OCI-LY7 (cell line): ENCODE data around the gene RPS14. TPM values are rescaled to one million over a fixed set of nuclear protein-coding genes. Genes with fewer than 3 reads are reported as not detected.

Experiments used
- BruUV-seq: library from RNA; stranded (reverse); fragments of 400-500 nt; replicated peaks from 2 replicates; lab custom pipeline; 2021; lab: Mats Ljungman, UMichigan
- CTCF ChIA-PET: fragments of 300-600 bp; sonication (Branson Sonifier 250); formaldehyde crosslinking; loops from one replicate; lab custom pipeline; 2022; ENCODE audit warnings: antibody characterized with exemption; ENCODE audit not compliant: unreplicated experiment; lab: Charles Lee
- POLR2A ChIA-PET: fragments of 300-600 bp; sonication (Branson Sonifier 250); formaldehyde crosslinking; loops from one replicate; lab custom pipeline; 2022; ENCODE audit warnings: antibody characterized with exemption; lab: Charles Lee
- DNase-seq: peaks from one replicate; pipeline ENCODE4 v3.0.0-alpha.2; 2015; ENCODE audit warnings: low spot score
- H2AFZ ChIP-seq: fragments of 200-600 bp; sonication (generic), shearing (Covaris generic); 2 replicates; pipeline ENCODE4 v1.6.1; 2014; ENCODE audit warnings: mild to moderate bottlenecking, antibody characterized with exemption, low read length, moderate library complexity
- H3K27ac ChIP-seq: fragments of 200-600 bp; sonication (generic); 2 replicates; pipeline ENCODE4 v1.5.1; 2014; ENCODE audit warnings: mixed run types, low read depth, mild to moderate bottlenecking, moderate library complexity, low read length, inconsistent platforms; ENCODE audit not compliant: poor library complexity, severe bottlenecking
- H3K36me3 ChIP-seq: fragments of 200-600 bp; sonication (generic); 2 replicates; pipeline ENCODE4 v1.6.1; 2014; ENCODE audit warnings: mild to moderate bottlenecking, antibody characterized with exemption, low read length, moderate library complexity, mixed read lengths; ENCODE audit not compliant: insufficient read depth
- H3K4me1 ChIP-seq: fragments of 200-600 bp; sonication (generic); 2 replicates; pipeline ENCODE4 v1.5.1; 2014; ENCODE audit warnings: mild to moderate bottlenecking, low read length; ENCODE audit not compliant: insufficient read depth, poor library complexity, severe bottlenecking
- H3K4me2 ChIP-seq: fragments of 200-600 bp; sonication (generic); 2 replicates; pipeline ENCODE4 v1.6.1; 2014; ENCODE audit warnings: mild to moderate bottlenecking, low read length
- H3K4me3 ChIP-seq: fragments of 200-600 bp; sonication (generic); 2 replicates; pipeline ENCODE4 v1.5.1; 2014; ENCODE audit warnings: mild to moderate bottlenecking, low read depth, low read length; ENCODE audit not compliant: poor library complexity, severe bottlenecking
- H3K79me2 ChIP-seq: fragments of 200-600 bp; sonication (generic); 2 replicates; pipeline ENCODE4 v1.6.1; 2016; ENCODE audit warnings: low read depth, mild to moderate bottlenecking, low read length, moderate library complexity, mixed read lengths; ENCODE audit not compliant: insufficient read depth
- H3K9me2 ChIP-seq: fragments of 200-600 bp; sonication (generic); 2 replicates; pipeline ENCODE4 v1.6.1; 2016; ENCODE audit warnings: mild to moderate bottlenecking, low read length, mixed read lengths; ENCODE audit not compliant: insufficient read depth
- H3K9me3 ChIP-seq: fragments of 200-600 bp; sonication (generic); 2 replicates; pipeline ENCODE4 v1.6.1; 2014; ENCODE audit warnings: mild to moderate bottlenecking, mixed run types, low read length, mixed read lengths
- H4K20me1 ChIP-seq: fragments of 200-600 bp; sonication (generic); 2 replicates; pipeline ENCODE4 v1.6.1; 2014; ENCODE audit warnings: mild to moderate bottlenecking, antibody characterized with exemption, low read length, moderate library complexity, mixed read lengths; ENCODE audit not compliant: insufficient read depth
- EZH2phosphoT487 ChIP-seq: fragments of 200-600 bp; sonication (generic); IDR thresholded peaks from 2 replicates; pipeline ENCODE4 v1.6.1; 2018; ENCODE audit warnings: low read depth, borderline replicate concordance, mild to moderate bottlenecking, mixed run types, antibody characterized with exemption, low read length, moderate library complexity, mixed read lengths
- intact Hi-C: fragments of 100-400 bp; cut with micrococcal nuclease; formaldehyde crosslinking; loops from one replicate; pipeline ENCODE4 v1.10.0; 2022; ENCODE audit not compliant: unreplicated experiment
- total RNA-seq, 2 experiments: library from RNA; depleted of rRNA in 1 of 2; stranded (reverse); fragments of >200 nt in 1 of 2; shearing (Covaris generic) in 1 of 2; gene quantifications; 2 replicates each; pipeline ENCODE4 v1.2.3, GENCODE V29; 2014 to 2022
- TF ChIP-seq, protein P1 (sequence below): fragments of 200-600 bp; sonication (generic); conservative IDR thresholded peaks from 2 replicates; pipeline ENCODE4 v1.5.1; 2014; ENCODE audit warnings: mild to moderate bottlenecking, antibody characterized with exemption, low read length, moderate library complexity, mixed read lengths

RPS14 gene
- total RNA-seq, 2 experiments from 2014 or later = 2,281 to 2,304 TPM

DNA sequence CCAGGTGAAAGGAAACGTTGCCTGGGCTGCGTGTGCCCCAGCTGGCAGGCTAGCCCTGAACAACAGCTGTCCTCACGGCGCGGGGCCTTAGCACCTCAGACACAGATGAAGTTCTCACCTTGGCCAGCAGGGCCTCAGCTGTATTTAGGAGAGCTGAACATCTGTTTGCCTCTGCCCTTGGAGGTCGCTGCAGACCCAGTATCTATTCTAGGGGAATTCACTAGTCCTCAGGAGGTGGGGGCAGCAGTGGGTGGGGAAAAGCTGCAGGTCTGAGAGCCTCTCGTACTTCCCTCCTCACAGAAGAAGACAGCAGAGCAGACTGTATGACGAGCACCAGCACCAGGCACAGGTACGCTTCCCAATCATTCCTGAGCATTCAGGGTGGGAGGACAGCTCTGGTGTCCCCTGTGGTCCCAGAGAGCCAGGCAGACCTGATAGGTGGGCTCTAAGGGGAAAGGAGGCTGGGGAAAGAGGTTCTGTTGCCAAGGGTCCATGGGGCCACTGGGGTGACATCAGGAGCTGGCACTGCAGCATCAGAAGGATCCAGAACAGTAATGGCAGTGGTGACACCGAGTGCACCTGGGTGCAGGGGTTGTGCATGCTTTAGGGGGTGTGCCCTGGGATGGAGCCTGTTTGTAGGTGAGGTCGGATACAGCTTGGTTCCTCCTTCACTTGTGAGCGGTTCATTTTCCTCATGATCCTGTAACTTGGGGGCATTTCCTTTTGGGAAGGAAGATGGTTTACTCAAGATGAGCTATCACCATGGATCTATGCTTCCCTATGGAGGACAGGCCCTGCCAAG, 50.6 kb downstream of the RPS14 start:
- peaks cover 97% of the 10 kb centered on the region for H3K36me3 ChIP-seq
- peaks cover 3% of the 10 kb centered on the region; the same call in 1 of the 2 replicates for H4K20me1 ChIP-seq
- ChIA-PET CTCF (interaction anchor here (0.8 to 3.4 kb wide), 11 partner anchors 10 to 58 kb away, joined by 3 to 20 read pairs (median 6); partner anchors contain the start of genes CD74 and RPS14), POLR2A (interaction anchor here (0.9 to 4.8 kb wide), 6 partner anchors 11 to 66 kb away, joined by 3 to 33 read pairs (median 3); partner anchors contain the start of gene CD74)
- no peaks in the 10 kb centered on the region for H3K79me2 ChIP-seq
- TF ChIP-seq EZH2phosphoT487 = no peak
- TF ChIP-seq, protein P1, sequence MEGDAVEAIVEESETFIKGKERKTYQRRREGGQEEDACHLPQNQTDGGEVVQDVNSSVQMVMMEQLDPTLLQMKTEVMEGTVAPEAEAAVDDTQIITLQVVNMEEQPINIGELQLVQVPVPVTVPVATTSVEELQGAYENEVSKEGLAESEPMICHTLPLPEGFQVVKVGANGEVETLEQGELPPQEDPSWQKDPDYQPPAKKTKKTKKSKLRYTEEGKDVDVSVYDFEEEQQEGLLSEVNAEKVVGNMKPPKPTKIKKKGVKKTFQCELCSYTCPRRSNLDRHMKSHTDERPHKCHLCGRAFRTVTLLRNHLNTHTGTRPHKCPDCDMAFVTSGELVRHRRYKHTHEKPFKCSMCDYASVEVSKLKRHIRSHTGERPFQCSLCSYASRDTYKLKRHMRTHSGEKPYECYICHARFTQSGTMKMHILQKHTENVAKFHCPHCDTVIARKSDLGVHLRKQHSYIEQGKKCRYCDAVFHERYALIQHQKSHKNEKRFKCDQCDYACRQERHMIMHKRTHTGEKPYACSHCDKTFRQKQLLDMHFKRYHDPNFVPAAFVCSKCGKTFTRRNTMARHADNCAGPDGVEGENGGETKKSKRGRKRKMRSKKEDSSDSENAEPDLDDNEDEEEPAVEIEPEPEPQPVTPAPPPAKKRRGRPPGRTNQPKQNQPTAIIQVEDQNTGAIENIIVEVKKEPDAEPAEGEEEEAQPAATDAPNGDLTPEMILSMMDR = peak; percentile 91
- H3K4me3 ChIP-seq = no peak overlapping the region
- peaks cover 29% of the 10 kb centered on the region for H3K4me1 ChIP-seq
- DNase-seq = peak; percentile 89
- no peak overlapping the region for H2AFZ ChIP-seq
- peak overlapping the region; percentile 36 for H3K27ac ChIP-seq
- no peaks in the 10 kb centered on the region for H3K9me3 ChIP-seq
- no peaks in the 10 kb centered on the region for H3K9me2 ChIP-seq
- no TSS peak for BruUV-seq
- intact Hi-C loops = loop anchor here (1.0 kb wide), 1 partner anchor 37 kb away; no protein-coding TSS in a partner anchor
- no peak overlapping the region; the same call in 1 of the 2 replicates for H3K4me2 ChIP-seq

DNA sequence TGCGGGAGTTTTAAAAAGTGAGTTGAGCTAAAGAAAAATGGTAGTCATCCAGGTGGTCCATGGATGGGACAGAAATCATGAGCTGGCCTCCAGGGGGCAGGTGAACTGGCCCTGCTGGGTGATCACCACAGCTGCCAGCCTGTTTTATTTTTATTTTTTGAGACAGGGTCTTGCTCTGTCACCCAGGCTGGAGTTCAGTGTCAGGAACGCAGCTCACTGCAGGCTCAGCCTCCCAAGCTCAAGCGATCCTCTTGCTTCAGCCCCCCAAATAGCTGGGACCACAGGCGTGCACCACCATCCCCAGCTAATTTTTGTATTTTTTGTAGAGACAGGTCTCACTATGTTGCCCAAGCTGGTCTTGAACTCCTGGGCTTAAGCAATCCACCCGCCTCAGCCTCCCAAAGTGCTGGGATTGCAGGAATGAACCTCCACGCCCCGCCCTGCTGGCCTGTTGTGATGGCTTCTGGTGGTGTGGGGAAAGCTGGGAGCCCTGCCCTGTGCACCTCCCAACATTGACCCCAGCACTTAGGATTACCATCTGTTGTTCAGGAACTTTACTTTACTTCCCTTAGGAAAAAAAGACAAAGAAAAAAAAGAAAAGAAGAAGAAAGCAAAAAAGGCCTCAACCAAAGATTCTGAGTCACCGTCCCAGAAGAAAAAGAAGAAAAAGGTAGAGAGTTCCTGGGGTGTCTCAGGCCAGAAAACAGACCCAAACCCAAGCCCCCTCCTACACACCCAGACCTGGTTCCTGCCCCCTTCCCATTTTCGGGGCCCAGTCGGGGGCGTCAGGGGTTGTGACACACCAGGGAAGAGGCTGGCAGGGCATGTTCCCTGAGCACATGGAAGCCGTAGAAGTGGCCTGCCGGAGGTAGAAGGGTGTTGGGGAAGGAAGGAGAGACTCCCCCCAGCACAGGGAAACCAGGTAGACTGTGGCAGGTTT, 51.5 kb downstream of the RPS14 start:
- no peaks in the 10 kb centered on the region; the same call in 1 of the 2 replicates for H4K20me1 ChIP-seq
- TF ChIP-seq, protein P1 = peak; percentile 42; the same call in 1 of the 2 replicates
- no peak for TF ChIP-seq EZH2phosphoT487
- CTCF ChIA-PET = interaction anchor here (0.9 to 3.4 kb wide), 9 partner anchors 13 to 59 kb away, joined by 3 to 20 read pairs (median 5); partner anchors contain the start of gene RPS14
- no peaks in the 10 kb centered on the region for H3K9me3 ChIP-seq
- POLR2A ChIA-PET = interaction anchor here (0.7 to 4.8 kb wide), 4 partner anchors 12 to 38 kb away, joined by 3 to 33 read pairs (median 3); no protein-coding TSS in a partner anchor
- intact Hi-C loops = loop anchor here (1.0 kb wide), 1 partner anchor 38 kb away; no protein-coding TSS in a partner anchor
- H3K27ac ChIP-seq = peak overlapping the region; percentile 34
- H3K4me3 ChIP-seq = no peak overlapping the region
- H3K4me1 ChIP-seq = peaks cover 29% of the 10 kb centered on the region
- H3K79me2 ChIP-seq = no peaks in the 10 kb centered on the region
- H3K4me2 ChIP-seq = no peak overlapping the region
- no peaks in the 10 kb centered on the region for H3K9me2 ChIP-seq
- H2AFZ ChIP-seq = no peak overlapping the region
- H3K36me3 ChIP-seq = peaks cover 98% of the 10 kb centered on the region
- DNase-seq = no peak
- no TSS peak for BruUV-seq
